Kidney capillary endothelial cell (primary cell): ENCODE results near the gene PKN1.

Experiments used
- DNase-seq: peaks from one replicate; pipeline ENCODE4 v3.0.0-alpha.2; 2018; ENCODE audit warnings: low spot score

PKN1 gene

DNA sequence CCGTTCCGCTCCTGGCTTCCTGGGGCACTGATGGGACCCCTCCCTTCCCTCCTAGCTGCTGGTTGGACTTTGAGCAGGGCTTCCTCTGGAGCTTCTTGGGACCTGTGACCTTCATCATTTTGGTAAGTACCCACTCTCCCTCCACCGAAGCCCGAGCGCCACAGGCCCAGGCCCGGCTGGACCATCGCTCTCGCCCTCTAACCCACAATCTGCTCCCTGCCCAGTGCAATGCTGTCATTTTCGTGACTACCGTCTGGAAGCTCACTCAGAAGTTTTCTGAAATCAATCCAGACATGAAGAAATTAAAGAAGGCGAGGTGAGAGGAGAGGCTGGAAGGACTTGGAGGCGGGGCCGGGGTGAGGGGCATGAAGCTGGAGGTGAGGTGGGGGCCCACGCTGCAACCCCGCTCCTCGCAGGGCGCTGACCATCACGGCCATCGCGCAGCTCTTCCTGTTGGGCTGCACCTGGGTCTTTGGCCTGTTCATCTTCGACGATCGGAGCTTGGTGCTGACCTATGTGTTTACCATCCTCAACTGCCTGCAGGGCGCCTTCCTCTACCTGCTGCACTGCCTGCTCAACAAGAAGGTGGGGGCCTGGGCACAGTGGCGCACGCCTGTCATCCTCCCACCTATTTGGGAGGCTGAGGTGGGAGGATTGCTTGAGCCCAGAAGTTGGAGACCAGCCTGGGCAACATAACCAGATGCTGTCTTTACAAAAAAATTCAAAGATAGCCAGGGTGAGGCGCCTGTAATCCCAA is 26.3 kb upstream of the PKN1 start:
- no peak for DNase-seq

DNA sequence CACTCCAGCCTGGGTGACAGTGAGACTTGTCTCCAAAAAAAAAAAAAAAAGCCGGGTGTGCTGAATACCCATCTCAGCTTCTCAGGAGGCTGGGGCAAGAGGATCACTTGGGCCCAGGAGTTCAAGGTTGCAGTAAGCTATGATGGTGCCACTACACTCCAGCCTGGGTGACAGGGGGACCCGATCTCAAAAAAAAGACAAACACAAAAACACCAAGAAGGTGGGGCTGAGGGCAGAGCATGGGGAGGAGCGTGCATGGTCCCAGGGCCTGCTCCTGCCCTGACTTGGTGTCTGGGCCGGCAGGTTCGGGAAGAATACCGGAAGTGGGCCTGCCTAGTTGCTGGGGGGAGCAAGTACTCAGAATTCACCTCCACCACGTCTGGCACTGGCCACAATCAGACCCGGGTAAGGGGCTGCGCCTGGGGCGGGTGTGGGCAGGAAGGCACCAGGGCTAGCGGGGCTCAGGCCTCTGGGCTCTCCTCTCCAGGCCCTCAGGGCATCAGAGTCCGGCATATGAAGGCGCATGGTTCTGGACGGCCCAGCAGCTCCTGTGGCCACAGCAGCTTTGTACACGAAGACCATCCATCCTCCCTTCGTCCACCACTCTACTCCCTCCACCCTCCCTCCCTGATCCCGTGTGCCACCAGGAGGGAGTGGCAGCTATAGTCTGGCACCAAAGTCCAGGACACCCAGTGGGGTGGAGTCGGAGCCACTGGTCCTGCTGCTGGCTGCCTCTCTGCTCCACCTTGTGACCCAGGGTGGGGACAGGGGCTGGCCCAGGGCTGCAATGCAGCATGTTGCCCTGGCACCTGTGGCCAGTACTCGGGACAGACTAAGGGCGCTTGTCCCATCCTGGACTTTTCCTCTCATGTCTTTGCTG is 25.3 kb upstream of the PKN1 start:
- no peak for DNase-seq

DNA sequence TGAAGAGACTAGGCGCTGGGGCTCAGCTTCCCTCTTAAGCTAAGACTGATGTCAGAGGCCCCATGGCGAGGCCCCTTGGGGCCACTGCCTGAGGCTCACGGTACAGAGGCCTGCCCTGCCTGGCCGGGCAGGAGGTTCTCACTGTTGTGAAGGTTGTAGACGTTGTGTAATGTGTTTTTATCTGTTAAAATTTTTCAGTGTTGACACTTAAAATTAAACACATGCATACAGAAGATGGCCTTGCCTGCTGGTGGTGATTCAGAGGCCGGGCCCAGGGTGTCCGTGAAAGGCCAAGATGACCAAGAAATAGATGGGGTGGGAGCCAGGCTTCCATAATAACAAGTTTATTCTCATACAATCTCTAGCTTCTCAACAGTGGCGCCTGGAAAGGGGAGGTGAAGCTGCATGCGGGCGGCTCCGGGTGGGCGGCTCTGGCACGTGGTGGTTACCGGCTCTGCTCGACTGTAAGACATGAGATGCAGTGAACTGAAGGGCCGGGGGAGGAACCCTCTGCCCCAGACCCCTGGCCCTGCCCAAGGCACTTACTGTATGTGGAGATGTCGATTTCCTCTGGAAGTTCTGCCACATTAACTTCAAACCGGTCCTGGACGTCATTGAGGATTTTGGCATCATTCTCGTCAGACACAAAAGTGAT is 24.5 kb upstream of the PKN1 start:
- DNase-seq = no peak

DNA sequence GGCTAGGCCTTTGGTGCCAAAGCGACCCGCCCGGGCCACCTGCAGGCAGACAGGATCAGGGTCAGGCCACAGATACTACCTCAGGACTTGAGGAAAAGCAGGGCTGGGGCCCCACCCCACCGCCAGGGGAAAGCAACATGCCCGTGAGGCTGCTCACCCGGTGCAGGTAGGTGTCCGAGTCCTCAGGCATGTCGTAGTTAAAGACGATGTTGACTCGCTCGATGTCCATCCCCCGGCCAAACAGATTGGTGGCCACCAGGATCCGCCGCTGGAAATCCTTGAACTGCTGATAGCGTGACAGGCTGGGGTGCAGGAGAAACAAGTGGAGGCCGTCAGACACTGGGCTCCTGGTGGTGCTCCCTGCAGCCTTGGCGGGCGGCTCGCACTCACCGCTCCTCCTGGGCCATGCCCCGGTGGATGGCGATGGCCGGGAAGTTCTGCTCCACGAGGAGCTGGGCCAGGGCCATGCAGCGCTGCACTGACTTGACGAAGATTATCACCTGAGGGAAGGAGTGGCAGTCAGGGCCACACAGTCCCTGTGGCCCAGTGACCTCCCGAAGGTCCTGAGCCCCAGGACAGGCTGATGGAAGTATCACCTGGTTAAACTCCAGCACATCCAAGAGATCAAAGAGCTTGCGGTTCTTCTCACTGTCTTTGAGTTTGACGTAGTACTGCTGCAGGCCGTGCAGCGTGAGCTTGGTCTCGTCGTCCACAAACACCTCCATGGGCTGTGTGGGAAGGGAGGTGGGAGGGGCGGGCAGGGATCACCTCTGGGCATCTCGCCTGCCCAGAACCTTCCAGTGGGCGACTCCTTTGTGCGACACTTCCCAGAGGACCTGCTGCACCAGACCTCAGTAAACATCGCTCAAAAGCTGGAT is 23.7 kb upstream of the PKN1 start:
- no peak for DNase-seq

DNA sequence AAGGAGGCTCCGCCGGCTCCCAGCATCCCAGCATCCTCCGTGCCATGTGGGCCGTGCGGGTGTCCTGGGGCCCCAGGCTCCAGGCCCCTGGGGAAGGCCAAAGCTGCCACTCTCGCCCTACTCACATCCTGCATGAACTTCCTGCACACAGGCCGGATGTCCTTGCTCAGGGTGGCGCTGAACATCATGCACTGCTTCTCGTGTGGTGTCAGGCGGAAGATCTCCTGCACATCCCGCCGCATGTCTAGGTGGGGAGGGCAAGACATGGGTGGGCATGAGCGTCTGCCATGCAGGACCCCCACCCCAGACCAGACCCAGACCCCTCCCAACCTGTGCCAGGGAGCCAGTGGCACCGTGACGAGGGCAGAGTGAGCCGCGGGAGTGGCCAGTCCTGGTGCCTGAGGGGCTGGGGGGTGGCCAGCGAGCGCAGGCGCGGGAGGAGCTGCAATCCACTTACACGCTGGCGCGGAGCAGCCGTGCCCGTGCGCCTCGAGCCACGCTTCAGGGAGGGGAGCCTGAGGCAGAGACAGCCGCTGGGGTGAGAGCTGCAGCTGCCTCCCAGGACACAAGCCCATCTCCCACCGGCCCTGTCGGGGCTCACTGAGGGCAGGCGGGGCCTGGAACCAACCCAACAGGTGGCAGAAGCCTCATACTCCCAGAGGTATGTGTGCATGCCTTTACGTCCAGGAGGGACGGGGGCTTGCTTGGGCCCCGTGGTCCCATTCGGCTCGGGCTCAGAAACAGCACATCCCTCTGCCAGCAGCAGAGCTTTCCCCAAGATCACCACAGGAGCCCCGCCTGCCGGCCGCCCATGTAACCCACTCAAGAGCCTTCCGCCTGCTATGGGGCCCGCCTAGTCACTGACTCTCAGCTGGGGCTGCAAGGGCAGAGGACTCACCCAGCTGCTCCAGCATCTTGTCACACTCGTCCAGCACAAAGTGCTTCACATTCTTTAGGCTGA is 22.7 kb upstream of the PKN1 start:
- DNase-seq = peak; percentile 71

DNA sequence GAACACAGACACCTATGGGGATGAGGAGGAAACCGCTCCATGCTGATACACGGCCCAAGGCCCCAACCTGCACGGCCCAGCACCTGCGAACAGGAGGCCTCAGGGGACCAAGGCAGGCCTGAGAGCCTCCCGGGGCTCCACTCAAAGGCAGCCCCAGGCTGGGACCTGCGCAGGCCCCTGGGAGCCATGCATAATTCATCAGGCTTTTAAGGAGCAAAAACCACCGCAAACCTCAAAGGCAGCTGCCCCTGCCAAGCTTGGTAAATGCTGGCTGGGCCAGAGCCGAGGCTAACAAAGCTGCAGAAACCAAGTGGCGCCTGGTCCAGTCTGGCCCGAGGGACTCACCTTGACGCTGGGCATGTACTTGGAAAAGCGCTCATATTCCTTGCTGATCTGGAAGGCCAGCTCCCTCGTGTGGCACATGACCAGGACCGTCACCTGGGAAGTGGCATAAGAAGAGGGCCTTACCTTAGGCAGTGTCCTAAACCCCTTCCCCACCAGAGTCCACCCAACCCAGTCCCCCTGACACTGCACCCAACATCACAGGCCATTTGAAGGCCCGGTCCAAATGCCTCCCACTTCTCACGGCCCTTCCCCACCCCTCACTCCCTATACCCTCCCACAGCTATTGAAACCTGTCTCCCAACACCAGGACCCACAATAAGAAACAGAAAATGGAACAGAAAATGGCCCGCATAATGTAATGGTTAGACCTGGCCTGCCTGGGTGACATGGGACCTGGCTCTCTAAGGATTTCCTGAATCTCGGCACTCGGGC is 21.8 kb upstream of the PKN1 start:
- DNase-seq = no peak

DNA sequence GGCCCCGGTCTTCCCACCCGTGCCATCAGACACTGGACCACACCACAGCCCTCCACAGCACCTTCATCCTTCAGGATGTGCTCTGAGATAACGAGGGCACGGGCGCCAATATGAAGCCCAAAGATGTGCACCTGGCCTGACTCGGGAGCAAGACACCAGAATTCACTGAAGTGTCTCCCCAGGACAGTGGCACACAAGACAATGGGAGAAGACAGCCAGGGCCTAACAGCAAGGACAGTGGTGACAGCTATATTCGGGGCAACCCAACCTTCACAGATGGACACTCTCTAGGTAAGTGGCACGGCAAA is 21.2 kb upstream of the PKN1 start:
- no peak for DNase-seq

DNA sequence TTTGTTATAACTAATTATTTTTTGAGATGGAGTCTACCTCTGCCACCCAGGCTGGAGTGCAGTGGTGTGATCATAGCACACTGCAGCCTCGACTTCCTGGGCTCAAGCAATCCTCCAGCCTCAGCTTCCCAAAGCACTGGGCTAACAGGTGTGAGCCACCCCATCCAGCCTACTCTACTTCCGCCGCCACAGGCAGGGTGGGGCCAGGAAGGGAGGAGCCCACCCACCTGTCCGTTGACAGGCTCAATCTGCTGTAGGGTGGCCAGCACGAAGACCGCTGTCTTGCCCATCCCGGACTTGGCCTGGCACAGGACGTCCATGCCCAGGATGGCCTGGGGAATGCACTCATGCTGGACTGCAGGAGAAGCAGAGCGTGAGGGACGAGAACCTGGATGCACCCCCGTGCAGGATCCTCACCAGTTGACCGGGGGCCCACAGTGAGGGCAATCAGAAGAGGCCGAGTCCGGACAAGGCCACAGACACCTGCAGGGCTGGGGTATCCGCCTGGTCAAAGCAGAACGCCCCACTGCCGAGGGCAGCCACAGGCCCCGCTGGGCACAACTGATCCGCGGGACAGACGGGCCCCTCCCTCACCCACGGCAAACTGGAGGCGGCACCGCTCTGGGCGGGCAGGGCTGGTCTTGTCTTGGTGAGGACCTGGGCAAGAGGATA is 20.6 kb upstream of the PKN1 start:
- DNase-seq = no peak

DNA sequence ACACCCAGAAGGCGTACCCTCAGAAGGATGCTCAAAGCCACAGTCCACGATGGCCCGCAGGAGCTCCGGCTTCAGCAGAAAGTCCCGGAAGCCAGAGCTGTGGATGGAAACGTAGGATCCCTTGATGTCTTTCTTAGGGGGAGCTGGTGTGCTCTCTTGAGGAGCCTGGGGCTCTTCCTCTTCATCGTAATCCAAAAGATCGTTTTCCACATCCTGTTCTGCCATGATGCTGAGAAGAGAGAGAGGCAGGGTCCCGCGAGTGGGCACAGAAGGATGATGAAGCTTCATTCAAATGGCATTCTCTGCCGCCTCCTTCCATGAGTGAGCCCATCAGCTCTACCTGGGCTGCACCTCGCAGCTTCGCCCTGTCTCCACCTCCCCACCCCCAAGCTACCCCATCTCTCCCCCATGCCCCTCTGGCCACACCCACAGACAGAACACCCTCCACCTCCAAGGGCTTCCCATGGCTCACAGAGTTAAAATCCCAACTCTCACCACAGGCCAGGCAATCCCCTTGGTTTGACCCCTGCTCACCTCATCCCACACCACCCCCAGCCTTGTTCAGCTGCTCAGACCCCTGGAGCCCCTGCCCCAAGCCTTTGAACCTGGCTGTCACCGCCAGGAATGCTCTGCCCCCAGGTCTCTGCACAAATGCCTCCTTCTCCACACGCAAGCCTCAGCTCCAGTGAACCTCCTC is 20.0 kb upstream of the PKN1 start:
- DNase-seq = no peak

DNA sequence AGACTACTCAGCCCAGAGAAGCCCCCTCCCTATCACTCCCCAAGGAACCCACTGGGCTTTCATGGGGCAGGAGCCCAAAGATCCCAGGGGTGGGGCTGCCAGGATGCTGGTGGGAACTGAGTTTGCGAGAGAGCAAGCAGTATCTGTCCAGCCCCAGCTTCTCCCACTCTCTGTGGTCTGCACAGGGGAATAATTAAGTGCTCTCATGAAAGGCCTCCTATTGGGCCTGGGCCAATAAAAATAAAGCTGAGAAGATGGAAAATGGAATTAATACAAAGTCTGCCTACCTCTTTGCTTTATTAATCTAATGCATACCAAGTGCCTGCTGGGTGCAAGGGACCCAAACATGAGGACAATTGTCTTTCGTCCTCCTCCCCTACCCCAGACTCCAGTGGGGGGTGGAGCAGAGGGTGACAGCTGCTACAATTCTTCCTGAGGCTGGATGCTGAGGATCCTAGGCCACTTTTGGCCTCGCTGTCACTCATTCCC is 19.4 kb upstream of the PKN1 start:
- DNase-seq = no peak

DNA sequence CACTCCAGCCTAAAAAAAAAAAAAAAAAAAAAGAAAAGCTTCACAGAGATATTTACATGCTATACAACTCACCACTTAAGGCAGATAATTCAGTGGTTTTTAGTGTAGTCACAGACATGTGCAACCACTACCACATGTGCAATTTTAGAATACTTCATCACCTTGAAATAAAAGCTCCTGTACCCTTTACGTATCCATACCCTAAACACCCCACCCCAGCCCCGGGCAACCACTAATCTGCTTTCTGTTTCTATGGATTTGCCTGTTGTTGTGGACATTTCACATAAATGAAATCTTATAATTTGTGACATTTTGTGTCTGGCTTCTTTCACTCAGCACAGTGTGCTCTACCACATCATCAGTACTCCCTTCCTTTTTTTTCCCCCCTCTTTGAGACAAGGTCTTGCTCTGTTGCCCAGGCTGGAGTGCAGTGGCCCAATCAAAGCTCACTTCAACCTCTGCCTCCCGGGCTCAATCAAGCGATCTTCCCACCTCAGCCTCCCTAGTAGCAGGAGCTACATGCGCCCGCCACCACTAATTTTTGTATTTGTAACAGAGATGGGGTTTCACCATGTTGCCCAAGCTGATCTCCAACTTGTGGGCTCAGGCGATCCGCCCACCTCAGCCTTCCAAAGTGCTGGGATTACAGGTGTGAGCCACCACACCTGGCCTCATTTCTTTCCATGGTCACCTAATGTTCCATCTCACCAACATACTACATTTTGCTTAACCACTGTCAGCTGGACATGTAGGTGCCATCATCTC is 18.0 kb upstream of the PKN1 start:
- DNase-seq = no peak

DNA sequence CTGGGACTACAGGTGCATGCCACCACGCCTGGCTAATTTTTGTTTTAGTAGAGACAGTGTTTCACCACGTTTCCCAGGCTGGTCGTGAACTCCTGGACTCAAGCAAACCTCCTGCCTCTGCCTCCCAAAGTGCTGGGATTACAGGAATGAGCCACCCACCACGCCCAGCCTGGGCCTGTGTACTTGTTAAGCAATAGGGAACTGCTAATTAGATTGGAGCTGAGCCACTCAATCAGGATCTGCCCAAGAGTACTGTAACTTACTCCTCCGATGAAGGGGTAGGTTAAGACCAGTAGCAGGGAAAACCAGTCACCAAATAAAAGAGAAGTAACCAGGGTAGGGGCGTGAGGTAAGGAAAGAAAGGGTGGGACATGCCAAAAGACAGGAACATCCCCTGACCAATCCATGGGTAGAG is 16.3 kb upstream of the PKN1 start:
- no peak for DNase-seq

DNA sequence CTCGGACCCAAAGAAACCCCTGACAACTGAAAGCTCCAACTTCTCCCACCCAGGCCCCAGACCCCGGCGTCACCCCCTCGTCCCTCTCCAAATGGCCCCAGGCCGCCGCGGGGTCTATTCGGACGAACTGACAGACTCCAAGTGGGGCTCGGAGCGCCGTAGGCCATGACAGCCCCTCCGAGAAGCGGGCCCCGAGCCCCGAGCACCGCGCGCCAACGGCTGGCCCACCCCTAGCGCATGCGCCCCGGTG is 14.3 kb upstream of the PKN1 start:
- no peak for DNase-seq

DNA sequence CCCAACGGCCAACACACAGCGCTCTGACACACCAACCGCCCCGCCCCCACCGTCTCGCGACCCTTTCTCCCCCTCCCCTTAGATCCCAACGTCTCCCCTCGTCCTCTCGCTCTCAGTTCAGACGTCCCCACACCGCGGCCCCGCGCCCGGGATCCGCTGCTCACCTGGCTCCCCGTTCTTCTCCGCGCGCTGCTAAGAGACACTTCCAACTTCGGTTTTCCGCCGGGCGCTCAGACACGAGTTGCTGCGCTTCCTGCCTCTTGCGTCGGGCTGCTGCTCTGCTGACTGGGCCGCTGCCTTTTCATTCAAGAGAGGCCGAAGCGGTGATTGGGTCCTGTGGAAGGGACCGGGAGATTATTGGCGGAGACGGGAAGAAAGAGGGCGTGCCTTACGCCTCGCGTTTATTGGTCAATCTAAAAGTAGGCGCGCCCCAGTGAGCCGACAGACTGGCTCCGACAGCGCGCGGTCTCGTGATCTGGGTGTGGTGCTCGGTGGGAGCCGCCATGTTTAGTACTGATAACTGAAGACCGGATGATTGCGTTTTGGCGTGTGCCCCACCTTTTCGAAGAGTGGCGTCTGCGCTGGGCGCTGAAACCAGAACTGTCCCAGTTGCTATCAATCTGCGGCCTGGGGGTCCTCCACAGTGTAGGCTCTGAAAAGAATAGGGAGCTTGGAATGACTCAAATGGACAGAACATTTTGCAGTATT is 13.8 kb upstream of the PKN1 start, which contains the start of gene DDX39A:
DDX39A (minus strand) TSS at position 236 of the 708 bp plus-strand sequence. CDS start 6,121 bp downstream, outside the sequence.
- peak; percentile 98 for DNase-seq

DNA sequence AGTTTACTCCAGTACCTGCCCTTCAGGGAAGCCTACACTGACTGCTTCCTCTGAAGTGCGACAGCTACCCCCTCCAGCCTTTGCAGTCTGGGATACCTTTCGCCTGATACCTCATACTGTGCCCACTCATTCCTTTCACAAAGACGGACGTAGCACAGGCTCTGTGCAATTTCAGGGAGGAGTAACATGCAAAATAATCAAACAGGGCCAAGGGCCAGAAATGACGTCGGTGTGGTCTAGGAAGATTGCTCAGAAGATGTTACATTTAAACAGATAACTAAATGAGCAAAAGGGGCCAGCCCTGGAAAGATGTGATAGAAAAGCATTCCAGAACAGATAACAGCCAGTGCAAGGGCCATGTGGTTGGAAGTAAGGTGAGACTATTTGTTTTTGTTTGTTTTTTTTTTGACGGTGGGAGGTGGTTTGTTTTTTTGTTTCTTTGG is 7.4 kb upstream of the PKN1 start:
- DNase-seq = no peak

DNA sequence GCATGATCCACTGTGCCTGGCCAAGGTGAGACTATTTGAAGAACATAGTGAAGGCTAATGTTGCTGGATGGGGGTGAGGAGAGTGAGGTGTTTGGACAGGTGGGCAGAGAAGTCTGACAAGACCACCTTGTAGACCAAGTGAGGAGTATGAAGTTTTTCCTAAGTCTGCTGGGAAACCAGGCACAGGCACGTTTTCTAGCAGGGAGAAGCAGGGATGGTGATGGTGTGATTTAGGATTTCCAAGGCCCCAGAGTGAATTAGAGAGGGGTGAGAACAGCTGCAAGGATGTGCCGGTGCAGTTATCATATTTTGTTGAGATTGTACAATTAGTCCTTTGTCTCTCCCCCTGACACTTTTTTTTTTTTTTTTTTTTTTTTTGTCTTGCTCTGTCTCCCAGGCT is 5.6 kb upstream of the PKN1 start:
- no peak for DNase-seq

DNA sequence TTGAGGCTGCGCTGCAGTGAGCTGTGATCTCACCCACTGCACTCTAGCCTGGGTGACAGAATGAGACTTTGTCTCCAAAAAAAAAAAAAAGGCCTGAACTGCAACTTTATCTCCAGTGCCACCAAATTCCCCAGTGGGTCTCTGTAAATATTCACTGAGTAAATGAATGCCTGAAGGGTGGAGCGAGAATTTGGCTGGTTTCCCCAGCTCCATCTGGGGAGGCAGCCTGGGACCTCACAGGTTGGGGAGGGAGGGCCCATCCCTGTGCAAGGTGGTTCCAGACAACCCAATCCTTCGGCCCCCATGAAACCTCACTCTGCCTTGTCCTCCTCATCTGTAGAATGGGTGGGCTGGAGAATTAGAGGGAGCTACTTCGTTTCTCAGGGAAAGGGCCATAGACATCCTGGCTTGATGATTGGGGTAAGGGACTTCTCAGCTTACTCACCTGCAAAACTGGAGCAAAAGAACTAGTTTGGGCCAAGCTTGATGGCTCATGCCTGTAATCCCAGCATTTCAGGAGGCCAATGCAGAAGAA is 4.2 kb upstream of the PKN1 start:
- no peak for DNase-seq
